ENCODE data around the gene DLGAP1.
"Not testable (repeated sequence)": the region's sequence is repeated elsewhere in the genome, so short reads cannot be mapped to it uniquely, and the experiment has no call there.

The DLGAP1 gene

DNA sequence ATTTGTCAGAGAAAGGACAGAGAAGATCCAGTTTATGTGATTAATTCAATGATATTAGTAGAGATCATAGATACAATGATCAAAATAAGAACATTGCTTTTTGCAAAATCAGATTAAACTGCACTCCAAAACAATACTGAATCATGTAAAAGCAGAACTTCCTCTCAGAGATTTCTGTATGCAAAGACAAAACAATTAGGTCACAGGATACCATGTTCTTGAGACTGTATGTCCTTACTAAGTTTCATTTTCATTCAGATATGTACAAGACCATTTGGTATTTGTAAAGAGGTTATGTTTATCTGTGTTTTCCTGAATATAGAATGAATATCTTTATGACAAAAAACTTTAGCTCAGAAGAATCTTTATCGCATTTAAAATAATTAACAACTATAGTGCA is 161.8 kb downstream of the DLGAP1 start:
- in situ Hi-C loops (cut with HindIII; ENCODE audit: low sequenced_read_pairs), result no loop called here

GRCh38 chr18:4292696-4293095 is 162.4 kb downstream of the DLGAP1 start:
- in situ Hi-C loops (cut with HindIII; ENCODE audit: low sequenced_read_pairs), result no loop called here

DNA sequence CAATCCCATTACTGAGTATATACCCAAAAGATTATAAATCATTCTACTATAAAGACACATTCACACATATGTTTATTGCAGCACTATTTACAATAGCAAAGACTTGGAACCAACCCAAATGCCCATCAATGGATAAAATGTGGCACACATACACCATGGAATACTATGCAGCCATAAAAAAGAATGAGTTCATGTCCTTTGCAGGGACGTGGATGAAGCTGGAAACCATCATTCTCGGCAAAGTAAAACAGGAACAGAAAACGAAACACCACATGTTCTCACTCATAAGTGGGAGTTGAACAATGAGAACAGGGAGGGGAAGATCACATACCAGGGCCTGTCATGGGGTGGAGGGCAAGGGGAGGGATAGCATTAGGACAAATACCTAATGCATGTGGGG is 167.8 kb downstream of the DLGAP1 start:
- in situ Hi-C loops (cut with HindIII; ENCODE audit: low sequenced_read_pairs), result not testable (repeated sequence)

DNA sequence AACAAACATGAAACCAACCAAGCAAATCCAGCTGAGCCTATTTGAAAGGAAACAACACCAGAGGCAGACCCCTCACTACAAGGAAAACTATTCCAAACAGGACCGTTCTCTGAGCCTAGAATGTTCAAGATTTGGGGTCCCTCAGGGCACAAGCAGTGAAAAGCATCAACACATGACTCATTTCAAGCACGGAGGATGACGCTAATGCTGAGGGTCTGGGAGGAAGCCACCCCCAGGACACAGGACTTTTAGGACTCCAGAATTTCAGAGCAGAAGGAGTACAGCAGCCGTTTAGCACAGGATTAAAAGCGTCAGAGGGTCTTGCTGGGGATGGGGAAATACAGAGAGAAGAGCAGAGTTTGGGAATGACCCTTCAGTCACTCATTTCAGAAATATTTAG is 168.9 kb downstream of the DLGAP1 start:
- in situ Hi-C loops (cut with HindIII; ENCODE audit: low sequenced_read_pairs), result no loop called here

- in situ Hi-C loops (cut with HindIII; ENCODE audit: low sequenced_read_pairs), result no loop called here
Measured at GRCh38 chr18:4285525-4285924, 169.6 kb downstream of the DLGAP1 start.

- in situ Hi-C loops (cut with HindIII; ENCODE audit: low sequenced_read_pairs), result no loop called here
Measured at GRCh38 chr18:4284528-4284927, 170.6 kb downstream of the DLGAP1 start.

- in situ Hi-C loops (cut with HindIII; ENCODE audit: low sequenced_read_pairs), result no loop called here
Measured at GRCh38 chr18:4283746-4284291, 171.3 kb downstream of the DLGAP1 start.

DNA sequence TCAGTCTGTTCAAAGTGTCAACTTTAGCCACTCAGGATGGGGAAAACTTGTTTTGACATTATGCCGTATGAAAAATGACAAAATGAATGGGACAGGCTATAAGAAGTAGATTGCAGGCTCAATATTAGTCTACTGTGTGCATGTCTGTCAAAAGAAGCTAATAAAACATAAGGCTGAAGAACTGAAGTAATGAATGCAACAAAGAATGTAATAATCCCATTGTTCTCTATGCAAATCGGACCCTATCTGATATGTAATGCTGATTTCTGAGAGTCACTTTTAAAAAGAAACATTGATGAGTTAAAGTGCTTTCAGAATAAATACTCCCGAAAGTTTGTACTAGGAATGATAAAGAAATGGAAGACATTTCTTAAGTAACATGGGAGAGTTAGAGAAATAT is 172.2 kb downstream of the DLGAP1 start:
- in situ Hi-C loops (cut with HindIII; ENCODE audit: low sequenced_read_pairs), result no loop called here

GRCh38 chr18:4276953-4277585 is 178.0 kb downstream of the DLGAP1 start:
- in situ Hi-C loops (cut with HindIII; ENCODE audit: low sequenced_read_pairs), result no loop called here

DNA sequence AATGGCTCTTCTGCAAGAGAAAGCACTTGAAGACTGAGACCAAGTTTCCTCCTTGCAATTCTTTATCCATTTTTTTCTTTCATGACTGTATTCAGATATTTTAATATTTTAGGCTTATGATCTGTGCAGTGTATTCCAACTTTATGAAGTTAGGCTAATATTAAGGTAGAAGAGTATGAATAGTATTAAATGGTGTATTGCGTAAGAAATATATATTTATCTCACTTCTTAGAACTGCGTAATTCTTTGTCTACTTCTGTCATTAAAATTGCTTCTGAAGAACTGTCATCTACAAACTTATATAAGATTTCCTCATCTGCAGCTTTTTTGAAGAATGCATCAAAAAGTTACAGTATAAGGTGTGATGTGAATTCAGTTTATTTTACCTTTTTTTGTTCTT is 183.2 kb downstream of the DLGAP1 start:
- in situ Hi-C loops (cut with HindIII; ENCODE audit: low sequenced_read_pairs), result no loop called here

DNA sequence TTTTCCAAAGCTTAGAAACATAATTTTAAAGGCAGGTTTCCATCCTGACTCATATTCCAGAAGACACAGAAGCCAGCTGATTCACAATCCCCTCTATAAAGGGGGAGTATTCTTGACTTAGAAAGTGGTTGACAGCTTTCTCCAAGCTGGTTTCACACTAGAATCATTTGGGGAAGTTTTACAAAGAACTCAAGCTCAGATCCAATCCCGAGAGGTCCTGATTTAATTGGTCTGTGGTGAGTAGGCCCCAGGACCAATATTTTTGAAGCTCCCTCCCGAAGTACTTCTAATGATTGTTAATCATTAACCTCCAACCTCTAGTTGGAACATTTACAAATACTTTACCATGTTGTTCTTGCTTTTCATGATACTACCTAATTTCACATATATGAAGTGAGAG is 184.1 kb downstream of the DLGAP1 start:
- in situ Hi-C loops (cut with HindIII; ENCODE audit: low sequenced_read_pairs), result no loop called here

- in situ Hi-C loops (cut with HindIII; ENCODE audit: low sequenced_read_pairs), result no loop called here
Measured at GRCh38 chr18:4270016-4270415, 185.1 kb downstream of the DLGAP1 start.

DNA sequence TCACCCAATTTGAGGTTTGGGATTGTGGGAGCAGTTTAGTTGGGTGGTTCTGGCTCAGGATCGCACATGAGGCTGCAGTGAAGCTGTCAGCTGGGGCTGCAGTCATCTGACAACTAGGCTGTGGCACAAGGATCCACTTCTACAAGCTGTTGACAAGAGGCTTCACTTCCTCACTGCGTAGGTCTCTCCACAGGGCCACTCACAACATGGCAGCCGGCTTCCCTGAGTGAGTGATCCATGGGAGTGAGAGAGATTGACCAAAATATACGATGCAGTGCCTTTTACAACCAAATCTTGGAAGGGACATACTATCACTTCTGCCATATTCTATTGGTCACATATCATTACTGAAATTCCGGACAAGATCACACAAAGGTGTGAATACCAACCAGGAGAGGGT is 187.5 kb downstream of the DLGAP1 start:
- in situ Hi-C loops (cut with HindIII; ENCODE audit: low sequenced_read_pairs), result no loop called here

DNA sequence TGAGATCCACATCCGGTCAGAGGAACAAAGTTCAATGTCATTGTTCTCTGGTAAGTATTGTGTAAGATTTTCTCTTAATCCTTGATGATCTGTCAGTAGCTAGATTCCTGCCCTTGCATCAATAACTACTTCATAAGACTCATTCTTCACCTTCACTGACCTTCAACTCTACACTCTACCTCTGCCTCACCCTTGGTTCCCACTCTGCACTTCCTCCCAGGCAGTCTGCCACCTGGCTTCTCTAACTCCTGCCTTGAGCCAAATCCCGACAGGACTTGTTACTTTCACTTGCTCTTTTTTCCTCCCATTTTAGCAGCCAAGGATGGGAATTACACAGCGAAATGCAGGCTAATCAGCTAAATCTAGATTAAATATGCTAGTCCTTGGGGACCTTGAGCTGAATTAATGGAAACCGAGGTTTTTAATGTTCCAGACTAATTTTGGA is 190.7 kb downstream of the DLGAP1 start:
- in situ Hi-C loops (cut with HindIII; ENCODE audit: low sequenced_read_pairs), result no loop called here

- in situ Hi-C loops (cut with HindIII; ENCODE audit: low sequenced_read_pairs), result no loop called here
Measured at GRCh38 chr18:4260107-4260506, 195.0 kb downstream of the DLGAP1 start.

DNA sequence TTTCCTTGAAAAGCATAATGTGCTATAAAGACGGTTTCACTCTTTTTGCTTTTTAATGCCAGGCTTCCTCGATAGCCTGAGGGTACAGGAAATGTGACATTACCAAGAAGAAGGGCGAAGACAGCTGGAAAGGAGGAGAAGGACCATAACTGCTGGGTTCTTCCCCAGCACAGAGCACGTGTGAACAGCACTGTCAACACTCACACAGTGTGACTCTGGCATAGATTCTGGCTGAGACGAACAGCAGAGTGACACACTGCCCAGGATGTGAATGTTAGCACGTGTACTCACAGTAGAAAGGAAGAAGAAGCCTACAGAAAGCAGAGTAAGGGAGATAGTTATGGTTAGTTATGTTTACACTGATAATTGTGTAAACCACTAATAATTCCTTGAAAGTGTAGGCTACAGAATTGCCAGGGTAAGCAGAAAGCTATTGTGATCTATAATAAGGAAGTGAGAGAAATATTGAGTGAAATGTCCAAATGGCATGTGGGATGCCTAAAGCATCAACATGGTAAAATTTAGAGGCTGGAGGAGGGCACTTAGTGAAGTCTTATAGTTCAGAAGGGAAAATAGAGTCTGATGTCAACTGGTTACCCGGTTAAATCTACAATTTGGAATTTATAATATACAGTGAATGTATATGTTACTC is 198.2 kb downstream of the DLGAP1 start:
- in situ Hi-C loops (cut with HindIII; ENCODE audit: low sequenced_read_pairs), result no loop called here

- in situ Hi-C loops (cut with HindIII; ENCODE audit: low sequenced_read_pairs), result no loop called here
Measured at GRCh38 chr18:4254840-4255239, 200.3 kb downstream of the DLGAP1 start.

- in situ Hi-C loops (cut with HindIII; ENCODE audit: low sequenced_read_pairs), result no loop called here
Measured at GRCh38 chr18:4252829-4253228, 202.3 kb downstream of the DLGAP1 start.

DNA sequence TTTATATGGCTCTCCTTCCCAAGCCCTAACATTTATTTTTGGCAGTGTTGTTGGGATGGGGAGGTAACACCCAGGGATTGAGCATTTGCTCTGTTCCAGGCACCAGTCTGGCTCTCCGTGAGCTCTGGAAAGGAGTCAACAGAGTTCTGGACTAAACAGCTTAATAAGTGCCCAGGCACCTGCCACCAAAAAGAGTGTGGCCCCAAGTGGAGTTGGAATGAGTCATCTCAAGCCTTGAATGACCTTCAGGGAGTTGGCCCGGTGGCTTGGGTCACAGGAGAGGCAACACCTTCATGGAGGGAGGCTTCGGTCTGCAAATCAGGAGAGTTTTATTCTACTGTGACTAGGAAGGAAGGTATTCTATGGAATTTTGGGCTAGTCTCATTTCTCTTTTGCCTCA is 203.2 kb downstream of the DLGAP1 start:
- in situ Hi-C loops (cut with HindIII; ENCODE audit: low sequenced_read_pairs), result no loop called here

- in situ Hi-C loops (cut with HindIII; ENCODE audit: low sequenced_read_pairs), result no loop called here
Measured at GRCh38 chr18:4251206-4251605, 203.9 kb downstream of the DLGAP1 start.

DNA sequence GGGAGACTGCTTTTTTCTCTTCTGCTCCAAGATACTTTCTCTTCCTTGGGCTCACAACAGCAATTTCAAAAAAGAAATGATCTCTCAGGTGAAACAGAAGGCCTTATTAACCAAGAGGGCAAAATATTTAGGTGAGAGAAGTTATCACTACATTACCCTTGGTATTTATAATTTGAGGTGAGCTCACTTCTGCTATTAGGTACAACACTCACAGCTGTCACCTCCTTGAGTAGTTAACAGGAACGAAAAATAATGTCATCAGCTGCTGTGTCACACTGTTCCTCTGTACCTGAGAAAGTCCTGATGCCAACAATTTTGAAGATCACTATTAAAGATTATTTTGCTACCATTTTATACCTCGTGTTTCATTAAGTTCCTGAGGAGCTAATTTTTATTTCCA is 205.0 kb downstream of the DLGAP1 start:
- in situ Hi-C loops (cut with HindIII; ENCODE audit: low sequenced_read_pairs), result no loop called here

GRCh38 chr18:4248686-4249085 is 206.4 kb downstream of the DLGAP1 start:
- in situ Hi-C loops (cut with HindIII; ENCODE audit: low sequenced_read_pairs), result no loop called here

GRCh38 chr18:4246374-4246773 is 208.7 kb downstream of the DLGAP1 start:
- in situ Hi-C loops (cut with HindIII; ENCODE audit: low sequenced_read_pairs), result no loop called here

Data from DLD1 (cell line).